ENCODE data around the gene MGAT4C. TPM values are rescaled to one million over a fixed set of nuclear protein-coding genes. Genes with fewer than 3 reads are reported as not detected.

The MGAT4C gene
- polyA plus RNA-seq, 2 of the 4 experiments (the other 2 are of a cell fraction), result 0.17 TPM; not detected in 1

GRCh38 chr12:85963326-85963725 lies 292.9 kb downstream of the MGAT4C start:
- ATAC-seq, result no peak
- no peak overlapping the region for H3K4me2 ChIP-seq
- DNase-seq (ENCODE audit: low read depth in 1 of 2, low spot score in 1 of 2), result no peak
- H3K4me1 ChIP-seq, result no peaks in the 10 kb centered on the region
- no peak overlapping the region for H3K4me3 ChIP-seq
- H3K9me3 ChIP-seq, result no peaks in the 10 kb centered on the region
- CTCF ChIA-PET, result no interaction called here
- FAIRE-seq, result no peak
- H3K27ac ChIP-seq, result no peak overlapping the region
- TF ChIP-seq HMGXB4 (CRISPR knock-in tag; IDR thresholded peaks at IDR 0.05; ENCODE audit: borderline replicate concordance), result no peak
- TF ChIP-seq RFX5 (IDR thresholded peaks at IDR 0.05), result no peak
- POLR2A ChIA-PET, result no interaction called here

- ATAC-seq, result no peak
- peak; percentile 65 for FAIRE-seq
- WGBS (ENCODE audit: missing lambda C conversion rate), result 43% methylated on average over 2 of the region's 2 CpGs
- Histone ChIP-seq H3K4me3 (no peak overlapping the region), H3K4me1 (no peaks in the 10 kb centered on the region), H3K4me2 (no peak overlapping the region), H3K9me3 (no peaks in the 10 kb centered on the region), H3K27ac (no peak overlapping the region)
- no peak for DNase-seq (ENCODE audit: low read depth in 1 of 2, low spot score in 1 of 2)
- TF ChIP-seq ZNF302 (CRISPR knock-in tag; IDR thresholded peaks at IDR 0.05), result no peak
- ChIA-PET CTCF (interaction anchor here (1.3 kb wide), 1 partner anchor 1996 kb away, joined by 6 read pairs; no protein-coding TSS in a partner anchor), POLR2A (no interaction called here)
These were observed 300.1 kb downstream of the MGAT4C start for GRCh38 chr12:85956081-85956480.

- POLR2A ChIA-PET, result no interaction called here
- no peaks in the 10 kb centered on the region for H3K4me1 ChIP-seq
- no peak for FAIRE-seq
- no peak overlapping the region for H3K4me2 ChIP-seq
- H3K4me3 ChIP-seq, result no peak overlapping the region
- H3K27ac ChIP-seq, result no peak overlapping the region
- DNase-seq (ENCODE audit: low read depth in 1 of 2, low spot score in 1 of 2), result no peak
- CTCF ChIA-PET, result interaction anchor here (1.3 kb wide), 1 partner anchor 1997 kb away, joined by 6 read pairs; no protein-coding TSS in a partner anchor
- WGBS (ENCODE audit: missing lambda C conversion rate), result 58% methylated on average over 1 of the region's 1 CpG
- no peaks in the 10 kb centered on the region for H3K9me3 ChIP-seq
- no peak for ATAC-seq
- TF ChIP-seq JUN (IDR thresholded peaks at IDR 0.05), result no peak
- TF ChIP-seq NFE2L2 (conservative IDR thresholded peaks at IDR 0.05; ENCODE audit: low read length), result no peak
- TF ChIP-seq ZSCAN20 (CRISPR knock-in tag; IDR thresholded peaks at IDR 0.05), result no peak
- TF ChIP-seq RARB (CRISPR knock-in tag; IDR thresholded peaks at IDR 0.05), result no peak
- peak; percentile 53 to 71 for TF ChIP-seq RAD21 (conservative IDR thresholded peaks at IDR 0.05 in 1 of 2, IDR thresholded peaks at IDR 0.05 in 1 of 2)
- no peak for TF ChIP-seq BCL3 (IDR thresholded peaks at IDR 0.05)
- TF ChIP-seq CTCF (IDR thresholded peaks at IDR 0.05), result peak; percentile 48; the same call in 2 of the 3 replicates
- TF ChIP-seq SMC3 (IDR thresholded peaks at IDR 0.05), result peak; percentile 66
- no peak for TF ChIP-seq CBX8 (IDR thresholded peaks at IDR 0.05)
These were observed 301.1 kb downstream of the MGAT4C start for GRCh38 chr12:85955127-85955526.

GRCh38 chr12:85951823-85952222 lies 304.4 kb downstream of the MGAT4C start:
- no peak overlapping the region for H3K4me3 ChIP-seq
- DNase-seq (ENCODE audit: low read depth in 1 of 2, low spot score in 1 of 2) (peak in 1 of 2 experiments; percentile 42), FAIRE-seq (peak; percentile 59), ATAC-seq (peak in 1 of 2 experiments; percentile 68; a peak in 2 of 6 replicates)
- H3K9me3 ChIP-seq, result no peaks in the 10 kb centered on the region
- H3K4me2 ChIP-seq, result no peak overlapping the region
- WGBS (ENCODE audit: missing lambda C conversion rate), result 4% methylated on average over 1 of the region's 1 CpG
- no peaks in the 10 kb centered on the region for H3K4me1 ChIP-seq
- TF ChIP-seq SMC3 (IDR thresholded peaks at IDR 0.05) (peak; percentile 56; the same call in 2 of the 3 replicates), CHD4 (IDR thresholded peaks at IDR 0.05; ENCODE audit: borderline replicate concordance) (no peak), CTCF (IDR thresholded peaks at IDR 0.05) (peak; percentile 56), RAD21 (conservative IDR thresholded peaks at IDR 0.05 in 1 of 2, IDR thresholded peaks at IDR 0.05 in 1 of 2) (peak; percentile 64 to 66)
- ChIA-PET POLR2A (no interaction called here), CTCF (interaction anchor here (0.6 to 2.4 kb wide), 3 partner anchors 44 to 1537 kb away, joined by 3 to 8 read pairs (median 3); no protein-coding TSS in a partner anchor)
- no peak overlapping the region for H3K27ac ChIP-seq
